Esophagus squamous epithelium (tissue), 5 donors: ENCODE measurements around the gene SIL1. TPM values are rescaled to one million over a fixed set of nuclear protein-coding genes. Genes with fewer than 3 reads are reported as not detected.
A peak's percentile ranks its signal among the peaks of the same experiment; 100 is the strongest.

Source experiments
- DNase-seq: peaks from one replicate; lab custom pipeline; 2025; lab: John Stamatoyannopoulos, UW
- H3K27ac ChIP-seq, 4 donors: fragments of 200-600 bp; sonication (generic); one replicate each; pipeline ENCODE4 v1.5.1; 2016 to 2019; ENCODE audit warnings: mild to moderate bottlenecking in 1 of 4
- H3K27me3 ChIP-seq, 4 donors: fragments of 200-600 bp; sonication (generic); 1 replicate in 3 of 4; 2 replicates in 1 of 4; pipeline versions ENCODE4 v1.5.1 to v1.6.0; 2017 to 2021; ENCODE audit warnings: antibody characterized with exemption in 1 of 4
- H3K36me3 ChIP-seq, 3 donors: fragments of 200-600 bp; sonication (generic); one replicate each; pipeline ENCODE4 v1.5.1; 2016 to 2019
- H3K4me1 ChIP-seq, 3 donors: fragments of 200-600 bp; sonication (generic); one replicate each; pipeline ENCODE4 v1.5.1; 2017 to 2019
- H3K4me3 ChIP-seq, 4 donors: fragments of 200-600 bp; sonication (generic); 1 replicate in 3 of 4; 2 replicates in 1 of 4; pipeline ENCODE4 v1.5.1; 2016 to 2019; ENCODE audit warnings: mild to moderate bottlenecking in 2 of 4, moderate library complexity in 1 of 4
- H3K9me3 ChIP-seq, 3 donors: fragments of 200-600 bp; sonication (generic); one replicate each; pipeline ENCODE4 v1.5.1; 2016 to 2019
- CTCF ChIP-seq, 6 experiments: fragments of 450-650 bp in 4 of 6; fragments of 200-600 bp in 2 of 6; sonication (generic) in 2 of 6; IDR thresholded peaks; one replicate each; pipeline ENCODE4 v1.5.1; 2016 to 2019; ENCODE audit warnings: antibody characterized with exemption in 6 of 6, mild to moderate bottlenecking in 4 of 6, moderate library complexity in 4 of 6
- POLR2A ChIP-seq, 4 donors: fragments of 450-650 bp; IDR thresholded peaks; one replicate each; pipeline ENCODE4 v1.6.1; 2017; ENCODE audit warnings: antibody characterized with exemption in 4 of 4, mild to moderate bottlenecking in 4 of 4, moderate library complexity in 3 of 4
- WGBS, 2 donors: methylation state at CpG; one replicate each; pipeline ENCODE4 v1.1.5; 2018; 5-methylcytosine and 5-hydroxymethylcytosine counted together
- intact Hi-C: fragments of 100-400 bp; cut with DNase I; formaldehyde crosslinking; loops from one replicate; pipeline ENCODE4 v1.15.0; 2022
- total RNA-seq, 4 donors: library from RNA; depleted of rRNA; stranded (reverse); fragments of >200 nt; gene quantifications; one replicate each; pipeline ENCODE4 v1.1.0, GENCODE V29; 2016
- donor health status: DM: yes; HTN: yes; CAD: no.

Gene SIL1
- total RNA-seq, 4 donors from 2014 or later: 18.0 to 34.6 (median 18.3) TPM

GRCh38 chr5:139149477-139150199 is 48.5 kb downstream of the SIL1 start:
- Histone ChIP-seq H3K27me3 (no peaks in the 10 kb centered on the region), H3K27ac (no peak overlapping the region), H3K4me1 (peaks cover 29 to 45% (median 39%) of the 10 kb centered on the region in 3 donors), H3K4me3 (no peak overlapping the region), H3K9me3 (no peaks in the 10 kb centered on the region), H3K36me3 (no peaks in the 10 kb centered on the region)
- no peak for DNase-seq
- intact Hi-C loops: no loop called here
- TF ChIP-seq CTCF (IDR thresholded peaks at IDR 0.05): no peak
- no peak for TF ChIP-seq POLR2A (IDR thresholded peaks at IDR 0.05)
- WGBS, 2 donors: 40 to 43% methylated on average over 3 of the region's 3 CpGs

GRCh38 chr5:139148986-139149385 is 49.2 kb downstream of the SIL1 start:
- peaks cover 29 to 45% (median 39%) of the 10 kb centered on the region in 3 donors for H3K4me1 ChIP-seq
- no peak for DNase-seq
- 42 to 46% methylated on average over 5 of the region's 5 CpGs for WGBS, 2 donors
- TF ChIP-seq POLR2A (IDR thresholded peaks at IDR 0.05): no peak
- no peak for TF ChIP-seq CTCF (IDR thresholded peaks at IDR 0.05)
- H3K9me3 ChIP-seq: no peaks in the 10 kb centered on the region
- no peaks in the 10 kb centered on the region for H3K36me3 ChIP-seq
- no peak overlapping the region for H3K4me3 ChIP-seq
- peak overlapping the region in 1 of 4 donors; percentile 3 for H3K27ac ChIP-seq
- no peaks in the 10 kb centered on the region for H3K27me3 ChIP-seq
- intact Hi-C loops: no loop called here

DNA sequence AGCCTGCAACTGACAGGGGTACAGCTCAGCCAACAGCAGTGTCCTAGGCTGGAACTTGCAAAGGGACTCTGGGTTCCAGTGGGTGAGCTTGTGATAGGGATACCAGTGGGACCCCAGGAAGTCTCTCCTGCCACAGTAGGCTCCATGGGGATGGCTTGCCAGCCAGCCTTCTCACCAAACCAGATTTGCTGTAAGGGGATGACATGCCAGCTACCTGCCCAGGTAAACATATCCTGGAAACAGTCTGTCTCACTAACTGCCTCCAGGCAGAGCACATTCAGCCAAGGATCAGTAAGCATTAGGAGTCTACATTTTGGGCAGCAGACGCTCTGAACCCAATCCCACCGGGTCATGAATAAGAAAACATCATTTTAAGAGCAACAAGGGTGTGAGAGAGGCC is 49.9 kb downstream of the SIL1 start:
- peaks cover 29 to 45% (median 39%) of the 10 kb centered on the region in 3 donors for H3K4me1 ChIP-seq
- intact Hi-C loops: no loop called here
- TF ChIP-seq CTCF (IDR thresholded peaks at IDR 0.05) (no peak), POLR2A (IDR thresholded peaks at IDR 0.05) (no peak)

DNA sequence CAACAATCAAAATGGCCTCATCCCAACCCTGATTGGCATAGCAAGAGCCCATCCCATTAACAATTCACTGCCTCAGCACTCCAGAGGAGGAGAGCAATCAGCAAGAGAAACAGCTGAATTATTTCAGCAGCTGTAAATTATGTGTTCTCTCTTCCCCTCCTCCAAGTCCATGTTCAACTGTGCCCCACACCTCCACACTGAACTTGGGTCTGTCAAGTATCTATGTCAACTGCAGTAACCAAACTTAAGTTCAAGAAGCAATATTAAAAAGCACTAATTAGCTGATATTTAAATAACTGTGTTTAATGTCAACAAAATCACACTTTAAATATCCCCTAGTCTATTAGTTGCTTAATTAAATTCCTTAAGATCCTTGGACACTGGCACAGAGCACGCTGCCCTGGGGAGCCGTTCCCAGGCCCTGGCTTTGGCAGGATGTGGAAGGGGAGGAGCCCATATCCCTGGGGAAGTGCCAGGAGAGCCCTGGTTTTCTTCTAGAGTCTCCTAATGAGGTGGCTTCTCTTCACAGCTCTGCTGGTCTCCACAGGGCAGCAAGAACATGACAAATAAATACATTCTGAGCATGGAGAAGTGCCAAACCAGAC is 50.6 kb downstream of the SIL1 start:
- Histone ChIP-seq H3K36me3 (no peaks in the 10 kb centered on the region), H3K4me1 (peaks cover 29 to 46% (median 39%) of the 10 kb centered on the region in 3 donors), H3K27ac (peak overlapping the region; percentile 3 to 68 (median 34)), H3K4me3 (no peak overlapping the region), H3K9me3 (no peaks in the 10 kb centered on the region), H3K27me3 (no peaks in the 10 kb centered on the region)
- TF ChIP-seq POLR2A (IDR thresholded peaks at IDR 0.05) (no peak), CTCF (IDR thresholded peaks at IDR 0.05) (no peak)
- intact Hi-C loops: no loop called here
- DNase-seq: no peak
- 0 to 30% methylated on average over 2 of the region's 2 CpGs for WGBS, 2 donors

More for the DNA sequence above, 49.9 kb downstream of the SIL1 start:
- Histone ChIP-seq H3K4me3 (no peak overlapping the region), H3K27me3 (no peaks in the 10 kb centered on the region), H3K36me3 (no peaks in the 10 kb centered on the region), H3K27ac (peak overlapping the region; percentile 3 to 69 (median 34)), H3K9me3 (no peaks in the 10 kb centered on the region)
- no peak for DNase-seq
- WGBS, 2 donors: 59 to 74% methylated on average over 2 of the region's 2 CpGs

- 29 to 51% methylated on average over 2 of the region's 2 CpGs for WGBS, 2 donors
- DNase-seq: no peak
- intact Hi-C loops: no loop called here
- H3K9me3 ChIP-seq: no peaks in the 10 kb centered on the region
- no peaks in the 10 kb centered on the region for H3K27me3 ChIP-seq
- TF ChIP-seq CTCF (IDR thresholded peaks at IDR 0.05) (no peak), POLR2A (IDR thresholded peaks at IDR 0.05) (no peak)
- peak overlapping the region in 3 of 4 donors; percentile 0 to 68 (median 51) for H3K27ac ChIP-seq
- H3K36me3 ChIP-seq: no peaks in the 10 kb centered on the region
- peaks cover 33 to 53% (median 45%) of the 10 kb centered on the region in 3 donors for H3K4me1 ChIP-seq
- no peak overlapping the region for H3K4me3 ChIP-seq
These were observed 51.2 kb downstream of the SIL1 start for GRCh38 chr5:139146809-139147482.
